SJCRH30 (cell line): ENCODE results near the gene PUDP. TPM values are rescaled to one million over a fixed set of nuclear protein-coding genes. Genes with fewer than 3 reads are reported as not detected.
"Not testable (repeated sequence)": the region's sequence is repeated elsewhere in the genome, so short reads cannot be mapped to it uniquely, and the experiment has no call there.

Source experiments
- DNase-seq, 2 experiments: peaks; one replicate each; pipeline ENCODE4 v3.0.0-alpha.2; 2015 to 2020
- H3K27ac ChIP-seq: fragments of 250-450 bp; sonication (Bioruptor Pico); 2 replicates; pipeline ENCODE4 v1.5.1; 2020; ENCODE audit warnings: mild to moderate bottlenecking, moderate library complexity
- H3K27me3 ChIP-seq: fragments of 250-450 bp; sonication (Bioruptor Pico); 2 replicates; pipeline ENCODE4 v1.5.1; 2020; ENCODE audit warnings: mild to moderate bottlenecking, moderate library complexity
- H3K36me3 ChIP-seq: fragments of 250-450 bp; sonication (Bioruptor Pico); 2 replicates; pipeline ENCODE4 v1.5.1; 2020; ENCODE audit warnings: mild to moderate bottlenecking, moderate library complexity
- H3K4me1 ChIP-seq: fragments of 250-450 bp; sonication (Bioruptor Pico); 2 replicates; pipeline ENCODE4 v1.5.1; 2020; ENCODE audit warnings: mild to moderate bottlenecking, moderate library complexity
- H3K4me3 ChIP-seq: fragments of 250-450 bp; sonication (Bioruptor Pico); 2 replicates; pipeline ENCODE4 v1.5.1; 2020; ENCODE audit warnings: mild to moderate bottlenecking, moderate library complexity
- H3K9me3 ChIP-seq: fragments of 250-450 bp; sonication (Bioruptor Pico); replicated peaks from 2 replicates; pipeline ENCODE4 v1.5.1; 2020; ENCODE audit warnings: mild to moderate bottlenecking, moderate library complexity
- total RNA-seq: library from RNA; depleted of rRNA; stranded (reverse); fragments of >200 nt; shearing (Covaris generic); gene quantifications from 2 replicates; pipeline ENCODE4 v1.2.3, GENCODE V29; 2014

PUDP gene
- total RNA-seq, 1 experiment from 2014 or later = 22.5 TPM

DNA sequence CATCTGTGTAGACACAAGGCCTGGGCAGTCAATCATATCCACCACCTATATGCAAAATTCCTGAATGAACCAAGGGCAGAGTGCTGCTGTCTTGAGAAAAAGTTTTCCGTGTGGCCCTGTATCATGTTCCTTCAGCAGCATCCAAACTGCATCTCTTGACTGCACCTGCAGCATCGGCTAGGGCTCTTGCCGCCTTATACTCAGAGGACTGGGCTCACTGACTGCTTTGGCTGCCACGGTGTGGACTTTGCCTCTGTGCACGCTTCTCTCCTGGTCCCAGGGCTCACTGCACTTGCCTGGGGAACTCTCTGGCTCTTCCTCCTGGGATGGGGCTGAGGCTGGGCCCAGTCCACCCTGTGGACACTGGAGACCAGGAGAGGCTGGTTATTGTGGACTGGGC is 39.9 kb downstream of the PUDP start:
- H3K36me3 ChIP-seq = no peaks in the 10 kb centered on the region; the same call in 1 of the 2 replicates
- H3K27ac ChIP-seq = no peak overlapping the region
- H3K27me3 ChIP-seq = no peaks in the 10 kb centered on the region
- no peak for DNase-seq
- H3K4me1 ChIP-seq = peaks cover 26% of the 10 kb centered on the region
- no peaks in the 10 kb centered on the region for H3K9me3 ChIP-seq
- no peak overlapping the region for H3K4me3 ChIP-seq

- H3K36me3 ChIP-seq = no peaks in the 10 kb centered on the region; the same call in 1 of the 2 replicates
- H3K27me3 ChIP-seq = no peaks in the 10 kb centered on the region
- H3K4me1 ChIP-seq = peaks cover 26% of the 10 kb centered on the region
- H3K27ac ChIP-seq = no peak overlapping the region
- H3K4me3 ChIP-seq = no peak overlapping the region
- no peaks in the 10 kb centered on the region for H3K9me3 ChIP-seq
- no peak for DNase-seq
Observed at GRCh38 chrX:7106649-7107048, 41.3 kb downstream of the PUDP start.

- H3K27ac ChIP-seq = no peak overlapping the region
- no peaks in the 10 kb centered on the region for H3K4me1 ChIP-seq
- DNase-seq = no peak
- H3K36me3 ChIP-seq = no peaks in the 10 kb centered on the region; the same call in 1 of the 2 replicates
- no peaks in the 10 kb centered on the region for H3K27me3 ChIP-seq
- H3K4me3 ChIP-seq = no peak overlapping the region
- no peaks in the 10 kb centered on the region for H3K9me3 ChIP-seq
Observed at GRCh38 chrX:7102119-7102518, 45.8 kb downstream of the PUDP start.

- H3K4me1 ChIP-seq = no peaks in the 10 kb centered on the region
- DNase-seq = no peak
- no peaks in the 10 kb centered on the region for H3K9me3 ChIP-seq
- no peaks in the 10 kb centered on the region for H3K27me3 ChIP-seq
- no peak overlapping the region for H3K4me3 ChIP-seq
- no peak overlapping the region for H3K27ac ChIP-seq
- no peaks in the 10 kb centered on the region; the same call in 1 of the 2 replicates for H3K36me3 ChIP-seq
Observed at GRCh38 chrX:7100022-7100421, 47.9 kb downstream of the PUDP start.

DNA sequence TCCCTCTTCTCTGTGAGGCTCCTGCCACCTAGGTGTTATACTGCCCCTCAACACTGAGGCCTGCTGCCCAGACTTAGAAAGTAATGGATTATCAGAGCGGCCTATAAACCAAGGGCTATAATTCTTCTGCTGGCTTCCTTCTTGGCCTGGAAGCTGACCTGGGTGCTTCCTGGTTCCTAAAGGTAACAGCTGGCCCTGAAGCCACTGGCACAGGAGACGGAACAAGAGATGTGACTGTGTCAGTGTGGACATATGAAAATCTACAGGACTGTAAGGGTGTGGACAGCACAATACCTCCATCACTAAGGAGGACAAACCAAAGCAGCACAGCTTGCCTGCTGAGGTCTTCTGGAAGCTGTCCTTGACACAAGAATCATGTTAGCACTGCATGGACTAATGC is 52.3 kb downstream of the PUDP start:
- H3K4me1 ChIP-seq, H3K4me3 ChIP-seq, H3K27ac ChIP-seq, H3K36me3 ChIP-seq, H3K9me3 ChIP-seq, H3K27me3 ChIP-seq, DNase-seq: not testable (repeated sequence)

GRCh38 chrX:7093305-7093704 is 54.6 kb downstream of the PUDP start:
- no peak overlapping the region for H3K27ac ChIP-seq
- no peak for DNase-seq
- no peaks in the 10 kb centered on the region for H3K36me3 ChIP-seq
- H3K27me3 ChIP-seq = no peaks in the 10 kb centered on the region
- H3K4me3 ChIP-seq = no peak overlapping the region
- H3K9me3 ChIP-seq = no peaks in the 10 kb centered on the region
- H3K4me1 ChIP-seq = no peaks in the 10 kb centered on the region

DNA sequence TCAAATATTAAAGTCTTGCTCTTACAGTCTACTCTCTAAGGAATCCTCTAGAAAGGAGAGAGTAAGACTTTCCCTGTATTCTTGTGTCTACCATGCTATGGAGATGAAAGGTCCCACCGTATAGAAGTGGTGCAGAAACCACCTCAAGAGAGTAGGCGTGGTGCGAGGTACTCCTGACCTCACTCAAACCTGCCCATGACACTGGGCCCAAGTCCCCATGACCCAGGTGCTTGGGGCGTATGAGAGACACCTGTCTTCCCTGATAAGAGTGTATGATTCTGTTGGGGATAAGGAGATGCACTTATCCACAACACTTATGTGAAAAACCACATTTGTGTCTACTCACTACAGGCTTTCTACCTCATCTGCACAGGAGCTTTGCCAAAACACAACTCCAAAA is 55.4 kb downstream of the PUDP start:
- no peaks in the 10 kb centered on the region for H3K4me1 ChIP-seq
- no peaks in the 10 kb centered on the region for H3K36me3 ChIP-seq
- H3K27me3 ChIP-seq = no peaks in the 10 kb centered on the region
- H3K4me3 ChIP-seq = no peak overlapping the region
- no peaks in the 10 kb centered on the region for H3K9me3 ChIP-seq
- H3K27ac ChIP-seq = no peak overlapping the region
- DNase-seq = no peak

GRCh38 chrX:7091923-7092322 is 56.0 kb downstream of the PUDP start:
- H3K9me3 ChIP-seq = no peaks in the 10 kb centered on the region
- DNase-seq = no peak
- no peaks in the 10 kb centered on the region for H3K27me3 ChIP-seq
- no peaks in the 10 kb centered on the region for H3K36me3 ChIP-seq
- H3K27ac ChIP-seq = no peak overlapping the region
- H3K4me1 ChIP-seq = no peaks in the 10 kb centered on the region
- no peak overlapping the region for H3K4me3 ChIP-seq

- no peaks in the 10 kb centered on the region for H3K9me3 ChIP-seq
- no peak overlapping the region for H3K4me3 ChIP-seq
- H3K27me3 ChIP-seq = no peaks in the 10 kb centered on the region
- no peak for DNase-seq
- no peaks in the 10 kb centered on the region for H3K36me3 ChIP-seq
- no peak overlapping the region for H3K27ac ChIP-seq
- peaks cover 9% of the 10 kb centered on the region for H3K4me1 ChIP-seq
Observed at GRCh38 chrX:7090641-7091040, 57.3 kb downstream of the PUDP start.

DNA sequence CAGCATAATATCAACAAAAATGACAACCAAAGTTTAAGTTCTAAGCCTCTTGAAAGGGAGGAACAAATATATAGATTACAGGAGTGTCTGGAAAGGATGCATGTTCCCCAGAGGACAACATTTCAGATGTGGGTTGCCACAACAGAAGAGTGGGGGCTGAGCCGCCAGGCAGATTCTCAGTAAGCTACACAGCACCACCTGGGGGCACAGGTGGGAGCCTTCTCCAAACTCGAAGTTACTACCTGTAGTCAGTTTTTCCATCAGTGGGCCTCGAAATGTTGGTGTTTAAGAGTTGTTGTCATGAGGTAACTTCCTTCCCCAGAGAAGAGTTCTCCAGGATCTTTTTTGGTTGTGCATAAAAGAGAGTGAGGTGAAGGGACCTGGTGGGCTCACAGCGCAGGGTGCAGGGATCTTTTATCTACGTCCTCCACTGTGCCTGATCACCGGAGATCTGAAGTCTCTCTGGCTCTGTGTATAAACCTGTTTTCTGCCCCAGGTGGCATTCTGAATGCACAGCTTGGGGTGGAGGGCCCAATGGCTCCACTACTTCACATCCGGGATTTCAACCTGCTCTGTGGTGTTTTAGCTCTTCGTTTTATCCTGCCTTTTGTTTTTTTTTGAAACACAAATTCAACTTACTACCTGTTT is 58.9 kb downstream of the PUDP start:
- H3K4me1 ChIP-seq = peaks cover 22% of the 10 kb centered on the region
- no peaks in the 10 kb centered on the region for H3K36me3 ChIP-seq
- H3K27ac ChIP-seq = no peak overlapping the region
- H3K9me3 ChIP-seq = no peaks in the 10 kb centered on the region
- no peak overlapping the region for H3K4me3 ChIP-seq
- no peak for DNase-seq
- H3K27me3 ChIP-seq = no peaks in the 10 kb centered on the region

DNA sequence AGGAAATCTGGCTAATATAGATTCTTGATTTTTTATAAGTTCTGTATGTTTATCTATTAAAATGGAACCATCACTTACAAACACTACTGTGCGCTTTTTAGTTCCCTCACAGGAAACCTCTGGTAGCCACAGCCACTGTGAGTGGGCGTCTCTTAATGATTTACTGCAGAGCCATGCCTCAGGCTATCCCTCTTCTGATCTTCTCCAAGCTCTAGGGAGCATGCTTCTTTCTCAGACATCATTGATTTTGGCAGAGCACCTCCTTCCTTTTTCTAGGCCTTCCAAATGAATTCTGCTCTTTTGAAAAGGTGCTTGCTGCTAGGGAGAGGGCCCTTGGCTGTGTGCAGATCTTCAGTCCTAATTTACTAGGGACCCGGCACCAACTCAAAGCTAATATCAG is 61.6 kb downstream of the PUDP start:
- Histone ChIP-seq H3K27me3 (no peaks in the 10 kb centered on the region), H3K36me3 (no peaks in the 10 kb centered on the region), H3K27ac (no peak overlapping the region), H3K4me3 (no peak overlapping the region), H3K4me1 (peaks cover 33% of the 10 kb centered on the region), H3K9me3 (no peaks in the 10 kb centered on the region)
- DNase-seq = peak in 1 of 2 experiments; percentile 19

GRCh38 chrX:7085879-7086278 is 62.1 kb downstream of the PUDP start:
- Histone ChIP-seq H3K4me3 (no peak overlapping the region), H3K27ac (peak overlapping the region; percentile 42), H3K27me3 (no peaks in the 10 kb centered on the region), H3K4me1 (peaks cover 33% of the 10 kb centered on the region), H3K9me3 (no peaks in the 10 kb centered on the region), H3K36me3 (no peaks in the 10 kb centered on the region)
- DNase-seq = no peak

DNA sequence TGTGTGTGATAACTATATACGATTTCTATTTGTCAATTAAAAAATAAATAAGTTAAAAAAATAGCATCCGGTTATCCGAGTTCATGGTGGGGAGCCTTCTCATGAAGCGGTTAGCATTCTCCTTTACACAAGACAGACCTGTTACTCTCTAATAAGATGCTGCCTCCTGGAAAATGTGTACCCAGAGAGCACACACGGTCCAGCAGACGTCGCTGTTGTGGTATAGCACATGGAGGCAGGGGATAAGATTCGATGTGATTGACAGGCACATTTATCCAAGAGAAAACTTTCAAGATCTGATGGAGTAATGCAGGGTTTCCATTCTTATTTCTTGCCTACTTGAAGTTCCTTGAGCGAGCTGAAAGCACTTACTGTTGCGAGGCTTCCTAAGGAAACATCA is 63.1 kb downstream of the PUDP start:
- Histone ChIP-seq H3K4me3 (no peak overlapping the region), H3K27ac (peak overlapping the region; percentile 80), H3K9me3 (no peaks in the 10 kb centered on the region), H3K36me3 (no peaks in the 10 kb centered on the region), H3K27me3 (no peaks in the 10 kb centered on the region), H3K4me1 (peaks cover 33% of the 10 kb centered on the region)
- DNase-seq = no peak

DNA sequence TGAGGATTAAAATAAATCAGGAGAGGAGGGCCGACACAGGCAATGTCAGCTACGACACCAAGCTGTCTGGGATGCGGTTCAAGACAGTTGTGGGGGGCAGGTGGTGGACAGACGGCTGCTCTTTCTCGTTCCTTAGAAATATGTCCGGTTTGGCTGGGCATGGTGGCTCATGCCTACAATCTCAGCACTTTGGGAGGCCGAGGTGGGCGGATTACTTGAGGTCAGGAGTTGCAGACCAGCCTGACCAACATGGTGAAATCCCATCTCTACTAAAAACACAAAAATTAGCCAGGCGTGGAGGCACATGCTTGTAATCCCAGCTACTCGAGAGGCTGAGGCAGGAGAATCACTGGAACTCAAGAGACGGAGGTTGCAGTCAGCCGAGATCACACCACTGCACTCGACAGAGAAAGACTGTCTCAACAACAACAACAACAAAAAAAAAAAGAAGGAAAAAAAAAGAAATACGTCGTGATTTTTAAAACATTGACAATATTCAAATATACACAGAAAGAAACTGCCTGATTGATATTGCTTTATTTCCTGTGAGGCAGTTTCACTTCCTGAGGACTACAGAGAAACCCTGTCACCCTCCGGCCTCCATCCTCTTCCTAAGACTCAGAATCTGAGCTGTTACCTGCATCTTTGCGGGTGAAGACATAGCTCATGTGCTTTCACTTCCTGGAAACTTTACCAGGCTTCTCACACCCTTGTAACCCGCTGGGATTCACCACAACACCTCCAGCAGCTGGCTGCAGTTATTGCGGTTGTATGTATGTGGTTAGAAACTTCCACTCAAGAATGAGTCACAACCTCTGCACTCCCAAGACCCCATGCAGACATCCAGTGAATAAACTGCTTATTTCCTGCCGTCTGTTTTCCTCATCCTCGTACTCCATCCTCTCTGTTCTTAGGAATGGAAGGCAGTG is 64.2 kb downstream of the PUDP start:
- H3K4me3 ChIP-seq = peak overlapping the region; percentile 25
- no peaks in the 10 kb centered on the region for H3K9me3 ChIP-seq
- peak overlapping the region; percentile 80 for H3K27ac ChIP-seq
- H3K36me3 ChIP-seq = no peaks in the 10 kb centered on the region
- H3K4me1 ChIP-seq = peaks cover 33% of the 10 kb centered on the region
- no peaks in the 10 kb centered on the region for H3K27me3 ChIP-seq
- DNase-seq = peak; percentile 77 to 90

DNA sequence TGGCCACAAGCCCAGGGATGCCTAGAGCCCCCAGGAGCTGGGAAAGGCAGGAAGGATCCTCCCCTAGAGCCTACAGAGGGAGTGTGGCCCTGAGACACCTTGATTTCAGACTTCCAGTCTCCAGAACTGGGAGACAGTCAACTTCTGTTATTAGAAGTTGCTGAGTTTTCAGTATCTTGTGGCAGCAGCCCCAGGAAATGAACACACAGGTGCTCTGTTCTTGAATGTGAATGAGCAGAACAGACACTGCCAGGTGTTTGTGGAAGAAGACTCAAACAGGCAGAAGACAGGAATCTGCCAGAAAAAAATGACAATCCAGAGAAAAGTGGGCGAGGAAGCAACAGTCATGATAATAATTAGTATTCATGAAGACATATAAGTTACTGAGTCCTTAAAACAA is 64.9 kb downstream of the PUDP start:
- Histone ChIP-seq H3K27ac (peak overlapping the region; percentile 80), H3K36me3 (no peaks in the 10 kb centered on the region), H3K4me1 (peaks cover 33% of the 10 kb centered on the region), H3K27me3 (no peaks in the 10 kb centered on the region), H3K9me3 (no peaks in the 10 kb centered on the region), H3K4me3 (peak overlapping the region; percentile 25)
- DNase-seq = peak; percentile 26 to 63
